ENCODE data around the gene KLC1.

Gene KLC1

DNA sequence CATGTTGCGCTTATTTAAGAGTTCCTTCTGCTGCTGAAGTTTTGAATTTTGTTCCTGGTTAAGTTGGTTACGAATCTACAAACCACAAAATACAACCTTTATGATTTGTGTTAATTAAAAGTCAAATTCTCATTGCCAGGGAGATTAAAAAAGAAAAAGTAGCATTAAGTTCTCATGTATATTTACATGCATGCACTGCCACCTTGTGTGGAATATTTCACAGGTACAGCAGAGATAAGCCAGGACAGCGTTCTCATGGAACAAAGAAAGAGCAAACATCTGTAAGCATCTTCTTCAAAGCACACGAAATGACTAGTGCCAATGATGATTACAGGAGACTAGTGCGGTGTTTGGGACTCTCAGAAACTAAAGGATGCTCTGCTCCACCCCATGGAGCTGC, 120.8 kb downstream of the KLC1 start:
- H3K9ac ChIP-seq (ENCODE audit: low read length): no peak overlapping the region
- H3K27ac ChIP-seq (ENCODE audit: low read depth, low read length): no peak overlapping the region
- no peaks in the 10 kb centered on the region for H3K9me2 ChIP-seq (replicated peaks; ENCODE audit: insufficient read depth, low read length)
- TF ChIP-seq, protein P1, sequence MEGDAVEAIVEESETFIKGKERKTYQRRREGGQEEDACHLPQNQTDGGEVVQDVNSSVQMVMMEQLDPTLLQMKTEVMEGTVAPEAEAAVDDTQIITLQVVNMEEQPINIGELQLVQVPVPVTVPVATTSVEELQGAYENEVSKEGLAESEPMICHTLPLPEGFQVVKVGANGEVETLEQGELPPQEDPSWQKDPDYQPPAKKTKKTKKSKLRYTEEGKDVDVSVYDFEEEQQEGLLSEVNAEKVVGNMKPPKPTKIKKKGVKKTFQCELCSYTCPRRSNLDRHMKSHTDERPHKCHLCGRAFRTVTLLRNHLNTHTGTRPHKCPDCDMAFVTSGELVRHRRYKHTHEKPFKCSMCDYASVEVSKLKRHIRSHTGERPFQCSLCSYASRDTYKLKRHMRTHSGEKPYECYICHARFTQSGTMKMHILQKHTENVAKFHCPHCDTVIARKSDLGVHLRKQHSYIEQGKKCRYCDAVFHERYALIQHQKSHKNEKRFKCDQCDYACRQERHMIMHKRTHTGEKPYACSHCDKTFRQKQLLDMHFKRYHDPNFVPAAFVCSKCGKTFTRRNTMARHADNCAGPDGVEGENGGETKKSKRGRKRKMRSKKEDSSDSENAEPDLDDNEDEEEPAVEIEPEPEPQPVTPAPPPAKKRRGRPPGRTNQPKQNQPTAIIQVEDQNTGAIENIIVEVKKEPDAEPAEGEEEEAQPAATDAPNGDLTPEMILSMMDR (IDR thresholded peaks at IDR 0.05; ENCODE audit: insufficient read depth, low read length, poor library complexity, severe bottlenecking): no peak
- no peak for TF ChIP-seq EZH2phosphoT487 (conservative IDR thresholded peaks at IDR 0.05; ENCODE audit: low read length)
- H3K9me3 ChIP-seq (ENCODE audit: insufficient read depth, low read length): no peaks in the 10 kb centered on the region
- H3K36me3 ChIP-seq (ENCODE audit: low read length): no peaks in the 10 kb centered on the region
- peaks cover 4% of the 10 kb centered on the region; the same call in 1 of the 2 replicates for H3F3A ChIP-seq (ENCODE audit: insufficient read depth)
- no peaks in the 10 kb centered on the region for H3K27me3 ChIP-seq (ENCODE audit: low read length)
- no peak overlapping the region for H3K4me2 ChIP-seq (ENCODE audit: low read depth, low read length, poor library complexity, severe bottlenecking)
- H2AFZ ChIP-seq (ENCODE audit: low read depth, low read length, severe bottlenecking): no peak overlapping the region
- no peaks in the 10 kb centered on the region for H4K20me1 ChIP-seq (ENCODE audit: low read depth, low read length)
- H3K4me3 ChIP-seq (ENCODE audit: insufficient read depth, low read length, poor library complexity, severe bottlenecking): no peak overlapping the region
- no peaks in the 10 kb centered on the region for H3K79me2 ChIP-seq (ENCODE audit: insufficient read depth, low read length)

All from SU-DHL-6 (cell line).